ENCODE data around the gene EHF.

DNA sequence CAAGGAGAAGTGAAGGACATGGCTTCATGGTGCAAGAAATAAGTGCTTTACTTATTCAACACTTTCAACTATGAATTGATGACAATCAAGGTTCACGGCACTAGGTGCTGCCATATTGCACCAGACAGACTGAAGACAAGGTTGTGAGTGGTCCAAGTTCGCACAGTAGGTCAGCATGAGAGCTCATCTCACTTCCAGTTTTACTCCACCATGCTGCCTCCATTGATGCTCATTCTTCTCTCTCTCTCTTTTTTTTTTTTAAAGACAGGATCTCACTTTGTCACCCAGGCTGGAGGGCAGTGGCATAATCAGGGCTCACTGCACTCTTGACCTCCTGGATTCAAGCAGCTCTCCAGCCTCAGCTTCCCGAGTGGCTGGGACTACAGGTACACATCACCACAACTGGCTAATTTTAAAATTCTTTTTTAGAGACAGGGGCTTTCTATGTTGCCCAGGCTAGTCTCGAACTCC, 47.7 kb downstream of the EHF start:
- no peak for TF ChIP-seq POLR2A (IDR thresholded peaks at IDR 0.05; ENCODE audit: low read depth, low read length)
- TF ChIP-seq POLR2AphosphoS5 (IDR thresholded peaks at IDR 0.05; ENCODE audit: low read depth, low read length): no peak
- TF ChIP-seq PAX5 (IDR thresholded peaks at IDR 0.05; ENCODE audit: insufficient read depth, low read length, severe bottlenecking): no peak

Data from GM12891 (cell line).